WTC11 (cell line): ENCODE data around the gene SHC2. TPM values are rescaled to one million over a fixed set of nuclear protein-coding genes. Genes with fewer than 3 reads are reported as not detected.

Experiments used
- ATAC-seq: fragments of 200-7000 bp; cut with Tn5 transposase; 2 replicates; pipeline ENCODE4 v1.10.0; 2021; ENCODE audit warnings: mild to moderate bottlenecking, moderate library complexity
- CTCF ChIA-PET: fragments of 300-600 bp; sonication (Branson Sonifier 250); formaldehyde crosslinking; loops from one replicate; lab custom pipeline; 2021; ENCODE audit warnings: antibody characterized with exemption; lab: Charles Lee
- POLR2A ChIA-PET: fragments of 350-600 bp; sonication (Branson Sonifier 250); formaldehyde crosslinking; loops from one replicate; lab custom pipeline; 2021; ENCODE audit warnings: antibody characterized with exemption; lab: Charles Lee
- DNase-seq: peaks from one replicate; pipeline ENCODE4 v3.0.0; 2021; ENCODE audit warnings: low spot score
- H3K27ac Mint-ChIP-seq: 2 replicates; pipeline ENCODE4 v1.8.0; 2021; ENCODE audit warnings: mixed read lengths
- H3K27me3 Mint-ChIP-seq: 2 replicates; pipeline ENCODE4 v1.8.0; 2021; ENCODE audit warnings: low read depth, mild to moderate bottlenecking, moderate library complexity, mixed read lengths
- H3K36me3 Mint-ChIP-seq: 2 replicates; pipeline ENCODE4 v1.8.0; 2021; ENCODE audit warnings: mixed read lengths
- H3K4me1 Mint-ChIP-seq: 2 replicates; pipeline ENCODE4 v1.8.0; 2022; ENCODE audit warnings: mixed read lengths
- H3K4me3 Mint-ChIP-seq: 2 replicates; pipeline ENCODE4 v1.8.0; 2021; ENCODE audit warnings: mild to moderate bottlenecking, moderate library complexity, mixed read lengths
- H3K9me3 Mint-ChIP-seq: 2 replicates; pipeline ENCODE4 v1.8.0; 2021; ENCODE audit warnings: mixed read lengths
- ATF1 ChIP-seq: sonication (generic); formaldehyde crosslinking; IDR thresholded peaks from 2 replicates; pipeline ENCODE4 v1.8.1; 2023; ENCODE audit warnings: mild to moderate bottlenecking, moderate library complexity, missing genetic modification reagents
- GRHL2 ChIP-seq: fragments of 250-450 bp; sonication (Bioruptor Pico); IDR thresholded peaks from 2 replicates; pipeline ENCODE4 v1.8.0; 2022; ENCODE audit warnings: mild to moderate bottlenecking, moderate library complexity; ENCODE audit not compliant: insufficient replicate concordance, severe bottlenecking
- HMGA2 ChIP-seq: fragments of 250-450 bp; sonication (Bioruptor Pico); IDR thresholded peaks from 2 replicates; pipeline ENCODE4 v1.4.0; 2021; ENCODE audit warnings: mild to moderate bottlenecking, moderate library complexity
- JAZF1 ChIP-seq: fragments of 250-450 bp; sonication (Bioruptor Pico); IDR thresholded peaks from 2 replicates; pipeline ENCODE4 v1.9.0; 2021; ENCODE audit warnings: moderate library complexity, mild to moderate bottlenecking, inconsistent platforms
- JUN ChIP-seq: sonication (generic); formaldehyde crosslinking; IDR thresholded peaks from 2 replicates; pipeline ENCODE4 v1.8.0; 2023; ENCODE audit warnings: mild to moderate bottlenecking, missing genetic modification reagents
- MXD4 ChIP-seq: fragments of 250-450 bp; sonication (Bioruptor Pico); IDR thresholded peaks from 2 replicates; pipeline ENCODE4 v1.8.0; 2021; ENCODE audit warnings: mild to moderate bottlenecking, moderate library complexity, borderline replicate concordance
- NFYB ChIP-seq: sonication (generic); formaldehyde crosslinking; conservative IDR thresholded peaks from 2 replicates; pipeline ENCODE4 v1.8.0; 2022; ENCODE audit warnings: low read depth, missing genetic modification reagents
- PRRX2 ChIP-seq: fragments of 250-450 bp; sonication (Bioruptor Pico); IDR thresholded peaks from 2 replicates; pipeline ENCODE4 v1.8.0; 2021; ENCODE audit warnings: mild to moderate bottlenecking
- SMAD3 ChIP-seq: sonication (generic); formaldehyde crosslinking; IDR thresholded peaks from 2 replicates; pipeline ENCODE4 v1.8.0; 2022; ENCODE audit warnings: missing genetic modification reagents, mild to moderate bottlenecking, borderline replicate concordance
- ZNF219 ChIP-seq: sonication (generic); formaldehyde crosslinking; IDR thresholded peaks from 2 replicates; pipeline ENCODE4 v1.8.0; 2023; ENCODE audit warnings: missing genetic modification reagents, mild to moderate bottlenecking, borderline replicate concordance
- ZNF232 ChIP-seq: sonication (generic); formaldehyde crosslinking; IDR thresholded peaks from 2 replicates; pipeline ENCODE4 v1.8.0; 2022; ENCODE audit warnings: mild to moderate bottlenecking, missing genetic modification reagents
- ZNF396 ChIP-seq: fragments of 250-450 bp; sonication (Bioruptor Pico); IDR thresholded peaks from 2 replicates; pipeline ENCODE4 v1.8.0; 2021; ENCODE audit warnings: mild to moderate bottlenecking, moderate library complexity, borderline replicate concordance
- total RNA-seq: library from RNA; stranded (reverse); gene quantifications from 3 replicates; pipeline ENCODE4 v1.2.3, GENCODE V29; 2021
- TF ChIP-seq, protein P1 (sequence below): sonication (generic); formaldehyde crosslinking; IDR thresholded peaks from 2 replicates; pipeline ENCODE4 v1.8.1; 2023; ENCODE audit warnings: mild to moderate bottlenecking, missing genetic modification reagents, borderline replicate concordance
- TF ChIP-seq, protein P2 (sequence below): sonication (generic); formaldehyde crosslinking; IDR thresholded peaks from 2 replicates; pipeline ENCODE4 v1.8.1; 2022; ENCODE audit warnings: mild to moderate bottlenecking, moderate library complexity, missing genetic modification reagents
- TF ChIP-seq, protein P3 (sequence below): sonication (generic); formaldehyde crosslinking; IDR thresholded peaks from 2 replicates; pipeline ENCODE4 v1.8.1; 2022; ENCODE audit warnings: low read depth, missing genetic modification reagents, borderline replicate concordance
- TF ChIP-seq, protein P4 (sequence below): fragments of 250-450 bp; sonication (Bioruptor Pico); IDR thresholded peaks from 2 replicates; pipeline ENCODE4 v1.9.0; 2021; ENCODE audit warnings: mild to moderate bottlenecking
- TF ChIP-seq, protein P5 (sequence below): sonication (generic); formaldehyde crosslinking; IDR thresholded peaks from 2 replicates; pipeline ENCODE4 v1.8.1; 2022; ENCODE audit warnings: low read depth, mild to moderate bottlenecking, moderate library complexity, missing genetic modification reagents, borderline replicate concordance
- TF ChIP-seq, protein P6 (sequence below): fragments of 250-450 bp; sonication (Bioruptor Pico); IDR thresholded peaks from 2 replicates; pipeline ENCODE4 v1.9.0; 2021; ENCODE audit warnings: moderate library complexity, mild to moderate bottlenecking, inconsistent platforms, borderline replicate concordance
- TF ChIP-seq, protein P7 (sequence below): fragments of 200-600 bp; IDR thresholded peaks from 2 replicates; pipeline ENCODE4 v1.8.0; 2022; ENCODE audit warnings: antibody characterized with exemption
- TF ChIP-seq, protein P8 (sequence below): sonication (generic); formaldehyde crosslinking; IDR thresholded peaks from 2 replicates; pipeline ENCODE4 v1.8.1; 2023; ENCODE audit warnings: mild to moderate bottlenecking, missing genetic modification reagents

The SHC2 gene
- total RNA-seq, 1 experiment from 2014 or later = 8.4 TPM

DNA sequence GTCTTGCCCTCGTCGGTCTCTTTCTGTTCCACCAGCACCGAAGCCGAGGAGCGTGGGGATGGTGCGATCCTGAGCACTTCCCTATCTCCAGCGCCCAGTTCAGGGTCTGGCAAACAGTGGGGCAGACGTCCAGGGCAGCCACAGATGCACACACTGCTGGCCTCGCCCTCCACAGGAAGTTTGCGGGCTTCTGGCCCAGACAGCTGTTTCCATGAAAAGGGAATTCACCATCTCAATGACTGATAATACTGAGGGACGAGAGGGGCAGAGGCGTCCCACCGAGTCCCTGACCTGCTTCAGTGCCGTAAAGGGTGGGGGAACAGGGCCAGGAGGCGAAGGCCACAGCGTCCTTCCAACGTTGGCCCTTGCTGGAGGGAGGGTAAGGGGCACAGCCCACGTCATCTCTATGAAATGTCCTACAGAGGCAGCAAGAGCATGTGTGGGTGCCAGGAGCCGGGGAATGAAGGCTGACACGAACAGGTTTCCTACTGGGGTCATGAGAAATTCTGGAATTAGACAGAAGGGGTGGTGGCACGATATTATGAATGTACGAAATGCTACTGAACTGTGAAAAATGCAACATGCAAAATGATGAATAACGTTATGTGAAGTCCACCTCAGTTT, 19.5 kb downstream of the SHC2 start:
- CTCF ChIA-PET = no interaction called here

DNA sequence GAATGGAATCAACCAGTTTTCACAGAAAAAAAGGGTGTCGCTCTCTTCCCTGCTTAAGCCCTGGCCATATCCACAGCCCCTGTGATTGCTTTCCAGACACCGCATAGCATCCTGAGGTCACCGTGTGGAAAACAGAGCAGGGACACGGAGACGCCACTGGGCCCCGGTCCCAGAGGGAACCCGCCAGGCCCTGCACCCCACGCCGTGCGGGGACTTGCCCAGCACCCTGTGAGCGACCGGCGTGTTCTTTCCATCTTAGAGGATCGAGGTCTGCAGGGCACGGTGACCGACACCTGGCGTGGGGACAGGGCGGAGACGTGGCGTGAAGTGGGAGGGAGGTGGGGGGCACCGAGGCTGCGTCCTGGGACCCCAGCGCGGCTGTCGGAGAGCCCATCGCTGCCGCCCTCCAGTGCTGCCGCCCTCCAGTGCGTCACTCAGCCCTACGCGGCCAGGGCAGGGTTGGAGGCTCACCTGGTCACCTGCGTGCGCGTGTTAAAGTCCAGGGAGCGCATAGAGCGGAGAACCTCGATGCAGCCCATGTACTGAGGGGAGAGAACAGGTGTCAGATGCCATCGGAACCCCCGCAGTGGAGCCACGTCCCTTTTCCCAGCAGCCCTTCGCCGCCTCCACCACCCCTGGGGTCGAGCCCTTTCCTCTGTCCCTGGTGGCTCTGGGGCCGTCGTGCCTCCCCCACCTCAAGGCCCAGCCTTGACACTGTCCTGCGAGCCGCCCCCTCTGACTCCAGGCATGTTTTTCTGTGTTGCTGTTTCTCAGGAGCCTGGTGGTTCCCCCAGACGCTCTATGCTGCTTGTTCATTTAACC, 20.2 kb downstream of the SHC2 start:
- peaks cover 5% of the 10 kb centered on the region for H3K9me3 Mint-ChIP-seq
- 0 out of 2 replicates have a peak, but pooled peaks cover 7% of the 10 kb centered on the region for H3K36me3 Mint-ChIP-seq
- TF ChIP-seq, protein P1, sequence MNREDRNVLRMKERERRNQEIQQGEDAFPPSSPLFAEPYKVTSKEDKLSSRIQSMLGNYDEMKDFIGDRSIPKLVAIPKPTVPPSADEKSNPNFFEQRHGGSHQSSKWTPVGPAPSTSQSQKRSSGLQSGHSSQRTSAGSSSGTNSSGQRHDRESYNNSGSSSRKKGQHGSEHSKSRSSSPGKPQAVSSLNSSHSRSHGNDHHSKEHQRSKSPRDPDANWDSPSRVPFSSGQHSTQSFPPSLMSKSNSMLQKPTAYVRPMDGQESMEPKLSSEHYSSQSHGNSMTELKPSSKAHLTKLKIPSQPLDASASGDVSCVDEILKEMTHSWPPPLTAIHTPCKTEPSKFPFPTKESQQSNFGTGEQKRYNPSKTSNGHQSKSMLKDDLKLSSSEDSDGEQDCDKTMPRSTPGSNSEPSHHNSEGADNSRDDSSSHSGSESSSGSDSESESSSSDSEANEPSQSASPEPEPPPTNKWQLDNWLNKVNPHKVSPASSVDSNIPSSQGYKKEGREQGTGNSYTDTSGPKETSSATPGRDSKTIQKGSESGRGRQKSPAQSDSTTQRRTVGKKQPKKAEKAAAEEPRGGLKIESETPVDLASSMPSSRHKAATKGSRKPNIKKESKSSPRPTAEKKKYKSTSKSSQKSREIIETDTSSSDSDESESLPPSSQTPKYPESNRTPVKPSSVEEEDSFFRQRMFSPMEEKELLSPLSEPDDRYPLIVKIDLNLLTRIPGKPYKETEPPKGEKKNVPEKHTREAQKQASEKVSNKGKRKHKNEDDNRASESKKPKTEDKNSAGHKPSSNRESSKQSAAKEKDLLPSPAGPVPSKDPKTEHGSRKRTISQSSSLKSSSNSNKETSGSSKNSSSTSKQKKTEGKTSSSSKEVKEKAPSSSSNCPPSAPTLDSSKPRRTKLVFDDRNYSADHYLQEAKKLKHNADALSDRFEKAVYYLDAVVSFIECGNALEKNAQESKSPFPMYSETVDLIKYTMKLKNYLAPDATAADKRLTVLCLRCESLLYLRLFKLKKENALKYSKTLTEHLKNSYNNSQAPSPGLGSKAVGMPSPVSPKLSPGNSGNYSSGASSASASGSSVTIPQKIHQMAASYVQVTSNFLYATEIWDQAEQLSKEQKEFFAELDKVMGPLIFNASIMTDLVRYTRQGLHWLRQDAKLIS (CRISPR knock-in tag) = no peak
- TF ChIP-seq, protein P2, sequence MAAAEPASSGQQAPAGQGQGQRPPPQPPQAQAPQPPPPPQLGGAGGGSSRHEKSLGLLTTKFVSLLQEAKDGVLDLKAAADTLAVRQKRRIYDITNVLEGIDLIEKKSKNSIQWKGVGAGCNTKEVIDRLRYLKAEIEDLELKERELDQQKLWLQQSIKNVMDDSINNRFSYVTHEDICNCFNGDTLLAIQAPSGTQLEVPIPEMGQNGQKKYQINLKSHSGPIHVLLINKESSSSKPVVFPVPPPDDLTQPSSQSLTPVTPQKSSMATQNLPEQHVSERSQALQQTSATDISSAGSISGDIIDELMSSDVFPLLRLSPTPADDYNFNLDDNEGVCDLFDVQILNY (CRISPR knock-in tag) = no peak
- no peak for TF ChIP-seq JUN (CRISPR knock-in tag)
- ATAC-seq = no peak
- ChIA-PET CTCF (no interaction called here), POLR2A (no interaction called here)
- no peak overlapping the region for H3K4me3 Mint-ChIP-seq
- no peaks in the 10 kb centered on the region; the same call in 1 of the 2 replicates for H3K4me1 Mint-ChIP-seq
- H3K27me3 Mint-ChIP-seq = no peaks in the 10 kb centered on the region
- no peak for DNase-seq
- no peak overlapping the region for H3K27ac Mint-ChIP-seq

More for the DNA sequence above, 19.5 kb downstream of the SHC2 start:
- Mint-ChIP-seq H3K9me3 (peaks cover 5% of the 10 kb centered on the region), H3K4me1 (no peaks in the 10 kb centered on the region; the same call in 1 of the 2 replicates), H3K4me3 (no peak overlapping the region), H3K27me3 (no peaks in the 10 kb centered on the region), H3K36me3 (0 out of 2 replicates have a peak, but pooled peaks cover 7% of the 10 kb centered on the region), H3K27ac (no peak overlapping the region)
- TF ChIP-seq JAZF1 (CRISPR knock-in tag) (no peak), MXD4 (no peak), GRHL2 (CRISPR knock-in tag) (no peak), ATF1 (CRISPR knock-in tag) (no peak), PRRX2 (CRISPR knock-in tag) (no peak), ZNF232 (CRISPR knock-in tag) (no peak), ZNF219 (CRISPR knock-in tag) (no peak), SMAD3 (CRISPR knock-in tag) (no peak), NFYB (CRISPR knock-in tag) (no peak), HMGA2 (CRISPR knock-in tag) (no peak), ZNF396 (CRISPR knock-in tag) (no peak)
- TF ChIP-seq, protein P3, sequence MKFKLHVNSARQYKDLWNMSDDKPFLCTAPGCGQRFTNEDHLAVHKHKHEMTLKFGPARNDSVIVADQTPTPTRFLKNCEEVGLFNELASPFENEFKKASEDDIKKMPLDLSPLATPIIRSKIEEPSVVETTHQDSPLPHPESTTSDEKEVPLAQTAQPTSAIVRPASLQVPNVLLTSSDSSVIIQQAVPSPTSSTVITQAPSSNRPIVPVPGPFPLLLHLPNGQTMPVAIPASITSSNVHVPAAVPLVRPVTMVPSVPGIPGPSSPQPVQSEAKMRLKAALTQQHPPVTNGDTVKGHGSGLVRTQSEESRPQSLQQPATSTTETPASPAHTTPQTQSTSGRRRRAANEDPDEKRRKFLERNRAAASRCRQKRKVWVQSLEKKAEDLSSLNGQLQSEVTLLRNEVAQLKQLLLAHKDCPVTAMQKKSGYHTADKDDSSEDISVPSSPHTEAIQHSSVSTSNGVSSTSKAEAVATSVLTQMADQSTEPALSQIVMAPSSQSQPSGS (CRISPR knock-in tag) = no peak
- TF ChIP-seq, protein P4, sequence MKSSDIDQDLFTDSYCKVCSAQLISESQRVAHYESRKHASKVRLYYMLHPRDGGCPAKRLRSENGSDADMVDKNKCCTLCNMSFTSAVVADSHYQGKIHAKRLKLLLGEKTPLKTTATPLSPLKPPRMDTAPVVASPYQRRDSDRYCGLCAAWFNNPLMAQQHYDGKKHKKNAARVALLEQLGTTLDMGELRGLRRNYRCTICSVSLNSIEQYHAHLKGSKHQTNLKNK = no peak
- TF ChIP-seq, protein P5, sequence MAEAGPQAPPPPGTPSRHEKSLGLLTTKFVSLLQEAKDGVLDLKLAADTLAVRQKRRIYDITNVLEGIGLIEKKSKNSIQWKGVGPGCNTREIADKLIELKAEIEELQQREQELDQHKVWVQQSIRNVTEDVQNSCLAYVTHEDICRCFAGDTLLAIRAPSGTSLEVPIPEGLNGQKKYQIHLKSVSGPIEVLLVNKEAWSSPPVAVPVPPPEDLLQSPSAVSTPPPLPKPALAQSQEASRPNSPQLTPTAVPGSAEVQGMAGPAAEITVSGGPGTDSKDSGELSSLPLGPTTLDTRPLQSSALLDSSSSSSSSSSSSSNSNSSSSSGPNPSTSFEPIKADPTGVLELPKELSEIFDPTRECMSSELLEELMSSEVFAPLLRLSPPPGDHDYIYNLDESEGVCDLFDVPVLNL (CRISPR knock-in tag) = no peak
- TF ChIP-seq, protein P6, sequence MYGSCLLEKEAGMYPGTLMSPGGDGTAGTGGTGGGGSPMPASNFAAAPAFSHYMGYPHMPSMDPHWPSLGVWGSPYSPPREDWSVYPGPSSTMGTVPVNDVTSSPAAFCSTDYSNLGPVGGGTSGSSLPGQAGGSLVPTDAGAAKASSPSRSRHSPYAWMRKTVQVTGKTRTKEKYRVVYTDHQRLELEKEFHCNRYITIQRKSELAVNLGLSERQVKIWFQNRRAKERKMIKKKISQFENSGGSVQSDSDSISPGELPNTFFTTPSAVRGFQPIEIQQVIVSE = no peak
- TF ChIP-seq, protein P7, sequence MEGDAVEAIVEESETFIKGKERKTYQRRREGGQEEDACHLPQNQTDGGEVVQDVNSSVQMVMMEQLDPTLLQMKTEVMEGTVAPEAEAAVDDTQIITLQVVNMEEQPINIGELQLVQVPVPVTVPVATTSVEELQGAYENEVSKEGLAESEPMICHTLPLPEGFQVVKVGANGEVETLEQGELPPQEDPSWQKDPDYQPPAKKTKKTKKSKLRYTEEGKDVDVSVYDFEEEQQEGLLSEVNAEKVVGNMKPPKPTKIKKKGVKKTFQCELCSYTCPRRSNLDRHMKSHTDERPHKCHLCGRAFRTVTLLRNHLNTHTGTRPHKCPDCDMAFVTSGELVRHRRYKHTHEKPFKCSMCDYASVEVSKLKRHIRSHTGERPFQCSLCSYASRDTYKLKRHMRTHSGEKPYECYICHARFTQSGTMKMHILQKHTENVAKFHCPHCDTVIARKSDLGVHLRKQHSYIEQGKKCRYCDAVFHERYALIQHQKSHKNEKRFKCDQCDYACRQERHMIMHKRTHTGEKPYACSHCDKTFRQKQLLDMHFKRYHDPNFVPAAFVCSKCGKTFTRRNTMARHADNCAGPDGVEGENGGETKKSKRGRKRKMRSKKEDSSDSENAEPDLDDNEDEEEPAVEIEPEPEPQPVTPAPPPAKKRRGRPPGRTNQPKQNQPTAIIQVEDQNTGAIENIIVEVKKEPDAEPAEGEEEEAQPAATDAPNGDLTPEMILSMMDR = no peak
- TF ChIP-seq, protein P8, sequence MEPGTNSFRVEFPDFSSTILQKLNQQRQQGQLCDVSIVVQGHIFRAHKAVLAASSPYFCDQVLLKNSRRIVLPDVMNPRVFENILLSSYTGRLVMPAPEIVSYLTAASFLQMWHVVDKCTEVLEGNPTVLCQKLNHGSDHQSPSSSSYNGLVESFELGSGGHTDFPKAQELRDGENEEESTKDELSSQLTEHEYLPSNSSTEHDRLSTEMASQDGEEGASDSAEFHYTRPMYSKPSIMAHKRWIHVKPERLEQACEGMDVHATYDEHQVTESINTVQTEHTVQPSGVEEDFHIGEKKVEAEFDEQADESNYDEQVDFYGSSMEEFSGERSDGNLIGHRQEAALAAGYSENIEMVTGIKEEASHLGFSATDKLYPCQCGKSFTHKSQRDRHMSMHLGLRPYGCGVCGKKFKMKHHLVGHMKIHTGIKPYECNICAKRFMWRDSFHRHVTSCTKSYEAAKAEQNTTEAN (CRISPR knock-in tag) = no peak
- no peak for DNase-seq
- ATAC-seq = no peak
- POLR2A ChIA-PET = no interaction called here
